Endothelial cell (in vitro differentiated cells): ENCODE results near the gene RAB44. TPM values are rescaled to one million over a fixed set of nuclear protein-coding genes. Genes with fewer than 3 reads are reported as not detected.

Experiments
- DNase-seq: peaks from one replicate; pipeline ENCODE4 v3.0.0; 2021; ENCODE audit warnings: low spot score
- H3K27ac Mint-ChIP-seq: one replicate; pipeline ENCODE4 v1.8.0; 2021; ENCODE audit warnings: mixed read lengths, inconsistent platforms; ENCODE audit not compliant: unreplicated experiment
- H3K27me3 Mint-ChIP-seq: one replicate; pipeline ENCODE4 v1.8.0; 2021; ENCODE audit warnings: mild to moderate bottlenecking, moderate library complexity, mixed read lengths, inconsistent platforms; ENCODE audit not compliant: unreplicated experiment
- H3K36me3 Mint-ChIP-seq: one replicate; pipeline ENCODE4 v1.8.0; 2021; ENCODE audit warnings: mild to moderate bottlenecking, low read depth, mixed read lengths, inconsistent platforms; ENCODE audit not compliant: unreplicated experiment
- H3K4me1 Mint-ChIP-seq: one replicate; pipeline ENCODE4 v1.8.0; 2021; ENCODE audit warnings: mild to moderate bottlenecking, mixed read lengths, inconsistent platforms; ENCODE audit not compliant: unreplicated experiment
- H3K4me3 Mint-ChIP-seq: one replicate; pipeline ENCODE4 v1.8.0; 2021; ENCODE audit warnings: mild to moderate bottlenecking, mixed read lengths, inconsistent platforms; ENCODE audit not compliant: unreplicated experiment
- H3K9me3 Mint-ChIP-seq: one replicate; pipeline ENCODE4 v1.8.0; 2021; ENCODE audit warnings: mixed read lengths, inconsistent platforms; ENCODE audit not compliant: unreplicated experiment
- total RNA-seq: library from RNA; stranded (reverse); fragmentation: NEBNext Ultra II Directional; extraction: Animal tissue kit (Norgen Biotek cat#: 25700); gene quantifications from one replicate; pipeline ENCODE4 v1.2.1, GENCODE V29; 2021; ENCODE audit not compliant: unreplicated experiment
- TF ChIP-seq, protein P1 (sequence below): fragments of 200-600 bp; sonication (generic); IDR thresholded peaks from one replicate; pipeline ENCODE4 v1.5.0; 2021; ENCODE audit warnings: antibody characterized with exemption; ENCODE audit not compliant: unreplicated experiment

Gene RAB44
- total RNA-seq, 1 donor from 2014 or later: not detected

- no peak for DNase-seq
- H3K27me3 Mint-ChIP-seq: no peaks in the 10 kb centered on the region
- H3K4me3 Mint-ChIP-seq: no peak overlapping the region
- peaks cover 13% of the 10 kb centered on the region for H3K4me1 Mint-ChIP-seq
- H3K36me3 Mint-ChIP-seq: peaks cover 12% of the 10 kb centered on the region
- no peak overlapping the region for H3K27ac Mint-ChIP-seq
- TF ChIP-seq, protein P1, sequence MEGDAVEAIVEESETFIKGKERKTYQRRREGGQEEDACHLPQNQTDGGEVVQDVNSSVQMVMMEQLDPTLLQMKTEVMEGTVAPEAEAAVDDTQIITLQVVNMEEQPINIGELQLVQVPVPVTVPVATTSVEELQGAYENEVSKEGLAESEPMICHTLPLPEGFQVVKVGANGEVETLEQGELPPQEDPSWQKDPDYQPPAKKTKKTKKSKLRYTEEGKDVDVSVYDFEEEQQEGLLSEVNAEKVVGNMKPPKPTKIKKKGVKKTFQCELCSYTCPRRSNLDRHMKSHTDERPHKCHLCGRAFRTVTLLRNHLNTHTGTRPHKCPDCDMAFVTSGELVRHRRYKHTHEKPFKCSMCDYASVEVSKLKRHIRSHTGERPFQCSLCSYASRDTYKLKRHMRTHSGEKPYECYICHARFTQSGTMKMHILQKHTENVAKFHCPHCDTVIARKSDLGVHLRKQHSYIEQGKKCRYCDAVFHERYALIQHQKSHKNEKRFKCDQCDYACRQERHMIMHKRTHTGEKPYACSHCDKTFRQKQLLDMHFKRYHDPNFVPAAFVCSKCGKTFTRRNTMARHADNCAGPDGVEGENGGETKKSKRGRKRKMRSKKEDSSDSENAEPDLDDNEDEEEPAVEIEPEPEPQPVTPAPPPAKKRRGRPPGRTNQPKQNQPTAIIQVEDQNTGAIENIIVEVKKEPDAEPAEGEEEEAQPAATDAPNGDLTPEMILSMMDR: no peak
- no peaks in the 10 kb centered on the region for H3K9me3 Mint-ChIP-seq
Measured at GRCh38 chr6:36781669-36782068, 84.0 kb downstream of the RAB44 start.

Other genes starting within 250 kb of the RAB44 start
- gene STK38, start 150.3 kb upstream of the RAB44 start, total RNA-seq: 41.4 TPM
- gene SRSF3, start 103.5 kb upstream of the RAB44 start, total RNA-seq: 289 TPM
- gene CDKN1A, start 19.1 kb upstream of the RAB44 start, total RNA-seq: 48.4 TPM
- 24.9 TPM for gene CPNE5, start 141.6 kb downstream of the RAB44 start, total RNA-seq
- gene PPIL1, start 177.0 kb downstream of the RAB44 start, total RNA-seq: 33.4 TPM
- 43.2 TPM for gene C6orf89, start 188.1 kb downstream of the RAB44 start, total RNA-seq